GM12891 (cell line): ENCODE results near the gene SDR42E1.

Experiments
- PAX5 ChIP-seq: IDR thresholded peaks from 2 replicates; pipeline ENCODE4 v1.6.1; 2011; ENCODE audit warnings: low read length, moderate library complexity, mild to moderate bottlenecking; ENCODE audit not compliant: insufficient read depth, severe bottlenecking
- POLR2A ChIP-seq: IDR thresholded peaks from 2 replicates; pipeline ENCODE4 v1.6.1; 2011; ENCODE audit warnings: low read depth, low read length, control low read depth
- POLR2AphosphoS5 ChIP-seq: IDR thresholded peaks from 2 replicates; pipeline ENCODE4 v1.6.1; 2011; ENCODE audit warnings: low read depth, low read length, control low read depth
- TAF1 ChIP-seq: IDR thresholded peaks from 2 replicates; pipeline ENCODE4 v1.6.1; 2011; ENCODE audit warnings: low read depth, low read length, control low read depth

GRCh38 chr16:81964808-81965207, 46.5 kb downstream of the SDR42E1 start:
- no peak for TF ChIP-seq PAX5
- TF ChIP-seq POLR2AphosphoS5, result no peak
- peak; percentile 43; the same call in 1 of the 2 replicates for TF ChIP-seq POLR2A
- TF ChIP-seq TAF1, result no peak
